Effector memory CD8-positive, alpha-beta T cell (primary cell): ENCODE measurements around the gene FOXN3.
"Not testable (repeated sequence)": the region's sequence is repeated elsewhere in the genome, so short reads cannot be mapped to it uniquely, and the experiment has no call there.

Experiments
- ATAC-seq: fragments of 150-1000 bp; cut with Tn5 transposase; replicated peaks from 2 replicates; pipeline ENCODE4 v1.10.0; 2021; ENCODE audit warnings: mild to moderate bottlenecking, moderate library complexity
- DNase-seq, 3 experiments: peaks; one replicate each; pipeline ENCODE4 v3.0.0; 2021
- H3K27ac Mint-ChIP-seq, 2 donors: one replicate each; pipeline ENCODE4 v1.8.0; 2022; ENCODE audit warnings: mild to moderate bottlenecking in 2 of 2, mixed read lengths in 2 of 2, moderate library complexity in 2 of 2
- H3K27me3 Mint-ChIP-seq, 2 donors: one replicate each; pipeline ENCODE4 v1.8.0; 2022; ENCODE audit warnings: mixed read lengths in 2 of 2
- H3K36me3 Mint-ChIP-seq: one replicate; pipeline ENCODE4 v1.8.0; 2022; ENCODE audit warnings: mild to moderate bottlenecking, moderate library complexity, mixed read lengths; ENCODE audit not compliant: insufficient read depth
- H3K4me1 Mint-ChIP-seq, 2 donors: one replicate each; pipeline ENCODE4 v1.8.0; 2022; ENCODE audit warnings: low read depth in 2 of 2, mixed read lengths in 2 of 2
- H3K4me3 Mint-ChIP-seq, 2 donors: one replicate each; pipeline ENCODE4 v1.8.0; 2022; ENCODE audit warnings: mild to moderate bottlenecking in 2 of 2, mixed read lengths in 2 of 2, moderate library complexity in 2 of 2
- H3K9me3 Mint-ChIP-seq, 2 donors: one replicate each; pipeline ENCODE4 v1.8.0; 2022; ENCODE audit warnings: mixed read lengths in 2 of 2

The FOXN3 gene

GRCh38 chr14:89199357-89199756 lies 217.7 kb downstream of the FOXN3 start:
- H3K36me3 Mint-ChIP-seq, DNase-seq, H3K27ac Mint-ChIP-seq, H3K27me3 Mint-ChIP-seq, ATAC-seq, H3K4me3 Mint-ChIP-seq, H3K9me3 Mint-ChIP-seq: not testable (repeated sequence)
- peaks cover 39 to 54% of the 10 kb centered on the region in 2 donors for H3K4me1 Mint-ChIP-seq

- H3K27ac Mint-ChIP-seq, result no peak overlapping the region
- H3K27me3 Mint-ChIP-seq, result no peaks in the 10 kb centered on the region
- DNase-seq (no peak), ATAC-seq (no peak)
- H3K4me1 Mint-ChIP-seq, result peaks cover 36 to 50% of the 10 kb centered on the region in 2 donors
- H3K9me3 Mint-ChIP-seq, result no peaks in the 10 kb centered on the region
- peaks cover 7% of the 10 kb centered on the region for H3K36me3 Mint-ChIP-seq
- H3K4me3 Mint-ChIP-seq, result no peak overlapping the region
Measured at GRCh38 chr14:89198544-89199329, 218.3 kb downstream of the FOXN3 start.

- ATAC-seq (no peak), DNase-seq (no peak)
- H3K36me3 Mint-ChIP-seq, result peaks cover 7% of the 10 kb centered on the region
- peak overlapping the region in 1 of 2 donors; percentile 42 for H3K27ac Mint-ChIP-seq
- H3K9me3 Mint-ChIP-seq, result no peaks in the 10 kb centered on the region
- no peak overlapping the region for H3K4me3 Mint-ChIP-seq
- no peaks in the 10 kb centered on the region for H3K27me3 Mint-ChIP-seq
- H3K4me1 Mint-ChIP-seq, result peaks cover 30 to 44% of the 10 kb centered on the region in 2 donors
Measured at GRCh38 chr14:89197623-89198022, 219.4 kb downstream of the FOXN3 start.

- no peak for DNase-seq
- Mint-ChIP-seq H3K4me1 (peaks cover 21 to 34% of the 10 kb centered on the region in 2 donors), H3K27me3 (no peaks in the 10 kb centered on the region), H3K36me3 (peaks cover 3% of the 10 kb centered on the region), H3K27ac (peak overlapping the region in 1 of 2 donors; percentile 42), H3K9me3 (no peaks in the 10 kb centered on the region), H3K4me3 (no peak overlapping the region)
- ATAC-seq, result no peak
Measured at GRCh38 chr14:89196545-89196944, 220.5 kb downstream of the FOXN3 start.

- peaks cover 14 to 23% of the 10 kb centered on the region in 2 donors for H3K4me1 Mint-ChIP-seq
- H3K36me3 Mint-ChIP-seq, result peaks cover 3% of the 10 kb centered on the region
- ATAC-seq (no peak), DNase-seq (no peak)
- H3K4me3 Mint-ChIP-seq, result no peak overlapping the region
- H3K9me3 Mint-ChIP-seq, result no peaks in the 10 kb centered on the region
- H3K27me3 Mint-ChIP-seq, result no peaks in the 10 kb centered on the region
- H3K27ac Mint-ChIP-seq, result no peak overlapping the region
Measured at GRCh38 chr14:89194376-89194775, 222.7 kb downstream of the FOXN3 start.

GRCh38 chr14:89190765-89191513 lies 226.1 kb downstream of the FOXN3 start:
- Mint-ChIP-seq H3K27ac (peak overlapping the region in 1 of 2 donors; percentile 44), H3K4me3 (no peak overlapping the region), H3K4me1 (peaks cover 10 to 16% of the 10 kb centered on the region in 2 donors), H3K9me3 (no peaks in the 10 kb centered on the region), H3K36me3 (peaks cover 8% of the 10 kb centered on the region), H3K27me3 (no peaks in the 10 kb centered on the region)
- DNase-seq, result no peak
- ATAC-seq, result no peak

GRCh38 chr14:89188492-89188891 lies 228.5 kb downstream of the FOXN3 start:
- Mint-ChIP-seq H3K27me3 (no peaks in the 10 kb centered on the region), H3K36me3 (peaks cover 11% of the 10 kb centered on the region), H3K4me1 (peaks cover 9 to 15% of the 10 kb centered on the region in 2 donors), H3K4me3 (no peak overlapping the region), H3K27ac (no peak overlapping the region), H3K9me3 (no peaks in the 10 kb centered on the region)
- no peak for DNase-seq
- no peak for ATAC-seq

- Mint-ChIP-seq H3K27ac (peak overlapping the region in 1 of 2 donors; percentile 5), H3K9me3 (no peaks in the 10 kb centered on the region), H3K36me3 (peaks cover 11% of the 10 kb centered on the region), H3K4me3 (no peak overlapping the region), H3K27me3 (no peaks in the 10 kb centered on the region), H3K4me1 (peaks cover 5 to 15% of the 10 kb centered on the region in 2 donors)
- no peak for DNase-seq
- ATAC-seq, result no peak
Measured at GRCh38 chr14:89187501-89187900, 229.5 kb downstream of the FOXN3 start.

- Mint-ChIP-seq H3K36me3 (peaks cover 11% of the 10 kb centered on the region), H3K4me1 (peaks cover 5 to 15% of the 10 kb centered on the region in 2 donors), H3K27me3 (no peaks in the 10 kb centered on the region), H3K27ac (peak overlapping the region; percentile 38 to 80), H3K4me3 (no peak overlapping the region), H3K9me3 (no peaks in the 10 kb centered on the region)
- ATAC-seq (no peak), DNase-seq (no peak)
Measured at GRCh38 chr14:89186856-89187376, 230.1 kb downstream of the FOXN3 start.

- Mint-ChIP-seq H3K4me3 (no peak overlapping the region), H3K4me1 (peaks cover 11 to 17% of the 10 kb centered on the region in 2 donors), H3K27ac (peak overlapping the region; percentile 38 to 80), H3K36me3 (peaks cover 11% of the 10 kb centered on the region), H3K27me3 (no peaks in the 10 kb centered on the region), H3K9me3 (no peaks in the 10 kb centered on the region)
- ATAC-seq (no peak), DNase-seq (no peak)
Measured at GRCh38 chr14:89185919-89186855, 230.8 kb downstream of the FOXN3 start.

GRCh38 chr14:89184952-89185351 lies 232.1 kb downstream of the FOXN3 start:
- Mint-ChIP-seq H3K27me3 (no peaks in the 10 kb centered on the region), H3K9me3 (no peaks in the 10 kb centered on the region), H3K4me3 (no peak overlapping the region), H3K27ac (peak overlapping the region in 1 of 2 donors; percentile 74), H3K4me1 (peaks cover 11 to 20% of the 10 kb centered on the region in 2 donors), H3K36me3 (peaks cover 14% of the 10 kb centered on the region)
- DNase-seq (no peak), ATAC-seq (no peak)

- Mint-ChIP-seq H3K36me3 (peaks cover 18% of the 10 kb centered on the region), H3K27me3 (no peaks in the 10 kb centered on the region), H3K9me3 (no peaks in the 10 kb centered on the region), H3K4me3 (no peak overlapping the region), H3K27ac (no peak overlapping the region), H3K4me1 (peaks cover 29 to 30% of the 10 kb centered on the region in 2 donors)
- ATAC-seq (no peak), DNase-seq (no peak)
Measured at GRCh38 chr14:89182326-89182725, 234.7 kb downstream of the FOXN3 start.

GRCh38 chr14:89180546-89180945 lies 236.5 kb downstream of the FOXN3 start:
- Mint-ChIP-seq H3K9me3 (no peaks in the 10 kb centered on the region), H3K27me3 (no peaks in the 10 kb centered on the region), H3K36me3 (peaks cover 17% of the 10 kb centered on the region), H3K27ac (no peak overlapping the region), H3K4me1 (peaks cover 23 to 24% of the 10 kb centered on the region in 2 donors), H3K4me3 (no peak overlapping the region)
- ATAC-seq (no peak), DNase-seq (no peak)
